ENCODE measurements around the gene GALK2.
"Not testable (repeated sequence)": the region's sequence is repeated elsewhere in the genome, so short reads cannot be mapped to it uniquely, and the experiment has no call there.

GALK2 gene

GRCh38 chr15:49287481-49287880 is 117.4 kb downstream of the GALK2 start:
- no peak for DNase-seq

- no peak for DNase-seq
Observed at GRCh38 chr15:49288391-49288790, 118.3 kb downstream of the GALK2 start.

- no peak for DNase-seq
Observed at GRCh38 chr15:49290191-49290590, 120.1 kb downstream of the GALK2 start.

GRCh38 chr15:49293941-49294340 is 123.9 kb downstream of the GALK2 start:
- DNase-seq: no peak

- no peak for DNase-seq
Observed at GRCh38 chr15:49296258-49296657, 126.2 kb downstream of the GALK2 start.

GRCh38 chr15:49297584-49297983 is 127.5 kb downstream of the GALK2 start:
- DNase-seq: no peak

GRCh38 chr15:49300856-49301255 is 130.8 kb downstream of the GALK2 start:
- DNase-seq: no peak

GRCh38 chr15:49301562-49301961 is 131.5 kb downstream of the GALK2 start:
- DNase-seq: no peak

- no peak for DNase-seq
Observed at GRCh38 chr15:49303003-49303402, 133.0 kb downstream of the GALK2 start.

- DNase-seq: no peak
Observed at GRCh38 chr15:49306551-49306950, 136.5 kb downstream of the GALK2 start.

- no peak for DNase-seq
Observed at GRCh38 chr15:49308686-49309085, 138.6 kb downstream of the GALK2 start.

- DNase-seq: no peak
Observed at GRCh38 chr15:49309889-49310288, 139.8 kb downstream of the GALK2 start.

- no peak for DNase-seq
Observed at GRCh38 chr15:49313650-49314049, 143.6 kb downstream of the GALK2 start.

GRCh38 chr15:49314716-49315115 is 144.7 kb downstream of the GALK2 start:
- DNase-seq: no peak

- no peak for DNase-seq
Observed at GRCh38 chr15:49315391-49315823, 145.4 kb downstream of the GALK2 start.

GRCh38 chr15:49320351-49320750 is 150.3 kb downstream of the GALK2 start:
- DNase-seq: no peak

- DNase-seq: no peak
Observed at GRCh38 chr15:49323207-49323606, 153.2 kb downstream of the GALK2 start.

- no peak for DNase-seq
Observed at GRCh38 chr15:49327927-49328326, 157.9 kb downstream of the GALK2 start.

- no peak for DNase-seq
Observed at GRCh38 chr15:49328941-49329340, 158.9 kb downstream of the GALK2 start.

- no peak for DNase-seq
Observed at GRCh38 chr15:49330166-49330565, 160.1 kb downstream of the GALK2 start.

GRCh38 chr15:49331442-49331841 is 161.4 kb downstream of the GALK2 start:
- DNase-seq: no peak

GRCh38 chr15:49331951-49332350 is 161.9 kb downstream of the GALK2 start:
- DNase-seq: no peak

- no peak for DNase-seq
Observed at GRCh38 chr15:49339656-49340055, 169.6 kb downstream of the GALK2 start.

GRCh38 chr15:49343546-49343945 is 173.5 kb downstream of the GALK2 start:
- no peak for DNase-seq

GRCh38 chr15:49354439-49354838 is 184.4 kb downstream of the GALK2 start:
- DNase-seq: not testable (repeated sequence)

- DNase-seq: no peak
Observed at GRCh38 chr15:49361370-49361769, 191.3 kb downstream of the GALK2 start.
